GM19438 (cell line): ENCODE results near the gene MYRFL.
A peak's percentile ranks its signal among the peaks of the same experiment; 100 is the strongest.
"Not testable (repeated sequence)": the region's sequence is repeated elsewhere in the genome, so short reads cannot be mapped to it uniquely, and the experiment has no call there.

ENCODE experiments used
- ATAC-seq: cut with Tn5 transposase; IDR thresholded peaks from one replicate; pipeline ENCODE4 v1.9.1; 2021; ENCODE audit warnings: low read depth; ENCODE audit not compliant: unreplicated experiment

The MYRFL gene

DNA sequence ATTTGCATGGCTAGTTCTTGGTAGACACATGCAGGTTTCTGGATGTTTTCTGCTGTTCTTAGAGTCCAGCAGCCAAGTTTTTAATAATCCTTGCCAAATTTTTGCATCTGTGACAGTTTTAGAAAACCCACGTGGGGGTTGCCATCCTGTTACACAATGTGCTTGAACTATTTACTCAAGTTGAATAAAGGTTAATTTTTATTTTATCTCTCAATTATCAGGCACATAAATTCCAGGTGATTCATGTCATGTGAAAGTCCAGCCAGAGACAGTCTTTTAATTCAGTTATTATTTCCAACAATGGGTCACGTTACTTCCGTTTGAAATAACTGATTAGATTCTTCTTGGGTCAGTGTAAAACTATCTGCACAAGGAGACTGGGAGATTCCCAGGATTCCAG is 15.7 kb downstream of the MYRFL start:
- ATAC-seq, result no peak

DNA sequence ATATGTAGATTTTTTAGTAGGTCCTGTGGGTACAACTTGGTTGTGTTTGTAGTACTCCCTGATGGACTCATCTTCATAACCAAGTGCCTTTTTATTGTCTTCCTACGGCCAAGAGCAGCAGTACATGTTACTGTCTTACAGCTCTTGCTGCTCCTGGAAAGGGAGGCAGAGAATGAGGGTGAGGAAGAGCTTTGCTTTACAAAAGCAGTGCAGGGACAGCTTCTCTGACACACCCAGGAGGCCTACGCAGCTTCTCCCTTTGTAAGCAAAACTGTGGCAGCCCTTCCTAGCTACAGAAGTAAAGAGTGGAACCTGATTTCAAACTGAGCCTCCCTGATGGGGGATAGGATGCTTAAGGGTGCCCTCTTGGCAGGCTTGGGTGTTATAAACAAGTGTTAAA is 18.6 kb downstream of the MYRFL start:
- no peak for ATAC-seq

DNA sequence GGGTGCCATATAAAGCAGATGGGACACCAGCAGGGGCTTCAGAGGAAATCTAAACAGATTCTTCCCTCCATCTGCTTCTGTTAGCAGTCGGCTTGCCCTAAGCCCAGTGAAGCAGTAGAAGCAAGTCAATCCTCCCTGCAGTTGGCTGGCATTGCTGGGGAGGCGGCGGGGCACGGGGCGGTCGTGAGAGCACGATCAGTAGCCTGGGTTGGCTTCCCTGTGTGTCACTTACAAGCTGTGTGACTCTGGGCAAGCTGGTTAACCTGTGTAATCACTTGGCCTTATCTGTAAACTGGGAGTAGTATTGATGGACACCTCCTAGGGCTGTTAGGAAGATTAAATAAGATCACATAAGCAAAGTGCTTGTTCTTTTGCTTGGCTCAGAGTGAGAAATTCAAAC is 19.4 kb downstream of the MYRFL start:
- no peak for ATAC-seq

- no peak for ATAC-seq
Observed at GRCh38 chr12:69844836-69845235, 19.8 kb downstream of the MYRFL start.

GRCh38 chr12:69846976-69847375 is 21.9 kb downstream of the MYRFL start:
- ATAC-seq, result no peak

GRCh38 chr12:69851976-69852375 is 26.9 kb downstream of the MYRFL start:
- ATAC-seq, result no peak

DNA sequence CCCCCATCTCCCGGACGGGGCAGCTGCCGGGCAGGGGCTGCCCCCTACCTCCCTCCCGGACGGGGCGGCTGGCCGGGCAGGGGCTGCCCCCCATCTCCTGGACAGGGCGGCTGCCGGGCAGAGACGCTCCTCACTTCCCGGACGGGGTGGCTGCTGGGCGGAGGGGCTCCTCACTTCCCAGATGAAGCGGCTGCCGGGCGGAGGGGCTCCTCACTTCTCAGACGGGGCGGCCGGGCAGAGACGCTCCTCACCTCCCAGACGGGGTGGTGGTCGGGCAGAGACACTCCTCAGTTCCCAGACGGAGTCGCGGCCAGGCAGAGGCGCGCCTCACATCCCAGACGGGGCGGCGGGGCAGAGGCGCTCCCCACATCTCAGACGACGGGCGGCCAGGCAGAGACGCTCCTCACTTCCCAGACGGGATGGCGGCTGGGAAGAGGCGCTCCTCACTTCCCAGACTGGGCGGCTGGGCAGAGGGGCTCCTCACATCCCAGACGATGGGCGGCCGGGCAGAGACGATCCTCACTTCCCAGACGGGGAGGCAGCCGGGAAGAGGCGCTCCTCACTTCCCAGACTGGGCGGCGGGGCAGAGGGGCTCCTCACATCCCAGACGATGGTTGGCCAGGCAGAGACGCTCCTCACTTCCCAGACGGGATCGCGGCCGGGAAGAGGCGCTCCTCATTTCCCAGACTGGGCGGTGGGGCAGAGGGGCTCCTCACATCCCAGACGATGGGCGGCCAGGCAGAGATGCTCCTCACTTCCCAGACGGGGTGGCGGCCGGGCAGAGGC is 28.3 kb downstream of the MYRFL start:
- not testable (repeated sequence) for ATAC-seq

- no peak for ATAC-seq
Observed at GRCh38 chr12:69866698-69867097, 41.7 kb downstream of the MYRFL start.

- no peak for ATAC-seq
Observed at GRCh38 chr12:69868695-69869094, 43.7 kb downstream of the MYRFL start.

DNA sequence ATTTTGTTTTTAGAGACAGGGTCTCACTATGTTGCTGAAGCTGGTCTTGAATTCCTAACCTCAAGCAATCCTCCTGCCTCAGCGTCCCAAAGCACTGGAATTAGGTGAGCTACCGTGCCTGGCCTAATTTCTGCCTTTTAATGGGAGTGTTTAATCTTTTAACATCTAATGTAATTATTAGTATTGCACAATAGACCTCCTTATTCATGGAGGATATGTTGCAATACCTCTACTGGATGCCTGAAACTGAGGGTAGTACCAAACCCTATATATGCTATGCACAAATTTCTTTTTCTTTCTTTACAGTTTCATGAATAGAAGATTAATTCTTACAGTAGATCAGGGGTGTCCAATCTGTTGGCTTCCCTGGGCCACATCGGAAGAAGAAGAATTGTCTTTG is 47.8 kb downstream of the MYRFL start:
- ATAC-seq, result no peak

- no peak for ATAC-seq
Observed at GRCh38 chr12:69873429-69873828, 48.4 kb downstream of the MYRFL start.

DNA sequence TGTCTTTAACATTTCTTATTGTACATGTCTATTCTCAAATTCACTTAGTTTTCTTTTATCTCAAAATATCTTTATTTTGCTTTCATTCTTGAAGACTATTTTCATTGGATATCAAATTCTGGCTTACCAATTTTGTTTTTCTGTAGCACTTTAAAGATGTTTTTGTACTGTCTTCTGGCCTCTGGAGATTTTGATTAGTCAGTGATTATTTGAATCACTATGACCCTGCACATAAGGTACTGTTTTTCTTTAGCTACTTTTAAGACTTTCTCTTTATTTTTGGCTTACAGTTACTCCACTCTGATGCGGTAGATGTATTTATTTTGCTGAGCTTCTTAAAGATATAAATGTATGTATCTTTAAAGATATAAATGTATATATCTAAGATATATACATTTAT is 49.6 kb downstream of the MYRFL start:
- ATAC-seq, result no peak

GRCh38 chr12:69875416-69875935 is 50.4 kb downstream of the MYRFL start:
- ATAC-seq, result no peak

GRCh38 chr12:69879007-69879960 is 54.3 kb downstream of the MYRFL start:
- ATAC-seq, result peak; percentile 74

DNA sequence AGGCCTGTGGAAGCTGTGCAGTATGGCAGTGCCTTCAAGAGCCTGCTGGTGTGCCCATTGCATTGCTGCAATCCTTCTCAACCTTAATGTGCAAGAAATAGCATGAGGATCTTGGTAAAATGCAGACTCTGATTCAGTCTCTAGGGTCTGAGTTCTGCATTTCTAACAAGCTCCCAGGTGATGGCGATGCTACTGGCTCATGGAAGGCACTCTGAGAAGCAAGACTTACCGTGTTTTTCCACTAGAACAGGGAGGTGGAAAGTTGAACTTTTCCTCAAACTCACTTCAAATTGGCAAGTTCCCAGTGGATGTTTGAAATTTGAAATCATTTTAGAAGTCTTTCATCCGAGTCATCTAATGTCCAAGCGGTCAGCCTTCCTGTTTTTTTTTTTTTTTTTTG is 55.5 kb downstream of the MYRFL start:
- ATAC-seq, result no peak

DNA sequence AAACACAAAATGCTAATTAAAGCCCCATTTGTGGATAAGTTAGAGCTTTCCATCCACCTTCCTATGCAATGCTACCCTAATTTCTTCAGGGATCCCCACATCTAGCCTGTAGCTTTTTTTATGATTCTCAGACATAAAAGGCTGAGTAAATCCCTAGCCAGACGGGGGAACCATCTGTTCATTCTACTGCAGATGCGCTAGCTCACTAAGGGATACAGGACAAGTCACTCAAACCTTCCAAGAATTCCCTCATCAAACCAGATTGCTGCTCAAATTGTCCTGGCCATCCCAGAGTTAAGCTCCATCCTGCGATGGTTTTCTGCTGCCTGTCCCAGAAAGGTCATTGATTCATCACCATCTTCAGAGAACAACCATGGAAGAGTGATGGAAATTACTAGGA is 56.7 kb downstream of the MYRFL start:
- no peak for ATAC-seq

- no peak for ATAC-seq
Observed at GRCh38 chr12:69884386-69884785, 59.4 kb downstream of the MYRFL start.

GRCh38 chr12:69885658-69886057 is 60.6 kb downstream of the MYRFL start:
- ATAC-seq, result no peak

DNA sequence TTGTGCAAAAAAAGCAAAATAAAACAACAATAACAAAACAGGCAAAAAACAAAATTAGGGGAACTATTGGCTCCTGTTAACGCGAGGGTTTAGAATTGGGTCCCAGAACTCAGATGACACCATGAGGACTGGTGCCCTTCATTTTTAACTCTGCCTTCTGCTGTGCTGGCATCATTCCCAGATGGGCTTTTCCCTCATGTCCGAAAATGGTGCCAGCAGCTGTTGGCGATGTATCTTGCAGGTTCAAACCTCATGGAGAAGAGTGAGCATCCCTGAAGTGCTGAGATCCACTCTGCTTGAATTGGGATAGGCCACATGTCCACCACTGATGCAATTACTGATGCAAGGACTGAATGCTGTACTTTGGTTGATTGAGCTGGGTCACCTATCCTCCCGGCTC is 61.1 kb downstream of the MYRFL start:
- ATAC-seq, result no peak

DNA sequence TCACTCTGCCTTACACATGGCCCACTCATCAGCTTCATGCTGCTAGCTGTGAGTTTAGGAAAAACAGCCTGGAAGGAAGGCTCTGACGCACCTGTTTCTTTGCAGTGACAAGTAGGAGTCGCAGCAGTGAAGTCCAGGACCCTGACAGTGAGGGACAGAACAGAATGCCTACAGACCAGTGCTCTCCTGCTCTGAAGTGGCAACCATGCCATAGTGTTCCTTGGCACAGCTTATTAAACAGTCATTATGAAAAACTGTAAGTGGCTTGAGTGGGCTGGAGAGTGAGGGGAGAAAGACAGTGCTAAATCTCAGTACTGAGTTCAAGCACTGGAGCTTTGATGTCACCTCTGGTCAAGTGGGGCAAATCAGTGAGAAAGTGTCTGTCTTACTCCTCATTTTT is 61.7 kb downstream of the MYRFL start:
- ATAC-seq, result no peak

DNA sequence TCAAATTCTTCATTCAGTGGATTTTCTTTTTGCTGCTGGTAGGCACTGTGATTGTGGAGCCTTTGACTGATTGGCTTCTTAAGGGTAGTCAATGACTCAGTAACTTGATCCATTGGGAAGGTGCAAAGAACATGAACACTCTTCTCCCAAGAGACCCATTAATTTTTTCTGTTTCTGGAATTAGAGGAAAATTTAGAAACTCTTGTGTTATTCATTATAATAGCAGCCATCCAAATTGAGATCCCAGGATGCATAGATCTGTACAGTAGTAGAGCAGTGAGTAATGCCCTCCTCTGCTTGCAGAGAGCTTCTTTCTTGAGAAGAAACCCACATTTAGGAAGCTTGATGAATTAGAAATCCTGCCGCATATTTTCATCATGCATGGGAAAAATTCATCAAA is 63.9 kb downstream of the MYRFL start:
- no peak for ATAC-seq
